Dendritic cell treated with granulocyte-macrophage colony-stimulating factor and Interleukin-4, amounts not matched to agents 40 ng/mL and 50 ng/mL, for 4 days (primary cell): ENCODE measurements around the gene TFDP2.
"Not testable (repeated sequence)": the region's sequence is repeated elsewhere in the genome, so short reads cannot be mapped to it uniquely, and the experiment has no call there.

Experiments
- H3K27ac Mint-ChIP-seq: one replicate; pipeline ENCODE4 v1.8.0; 2022; ENCODE audit warnings: mild to moderate bottlenecking, mixed read lengths
- H3K27me3 Mint-ChIP-seq: one replicate; pipeline ENCODE4 v1.8.0; 2022; ENCODE audit warnings: mild to moderate bottlenecking, mixed read lengths
- H3K36me3 Mint-ChIP-seq: one replicate; pipeline ENCODE4 v1.8.0; 2022; ENCODE audit warnings: low read depth, mixed read lengths
- H3K4me1 Mint-ChIP-seq: one replicate; pipeline ENCODE4 v1.8.0; 2022; ENCODE audit warnings: low read depth, mixed read lengths
- H3K4me3 Mint-ChIP-seq: one replicate; pipeline ENCODE4 v1.8.0; 2022; ENCODE audit warnings: mild to moderate bottlenecking, moderate library complexity, mixed read lengths
- H3K9me3 Mint-ChIP-seq: one replicate; pipeline ENCODE4 v1.8.0; 2022; ENCODE audit warnings: mixed read lengths
- intact Hi-C: fragments of 100-400 bp; cut with micrococcal nuclease; formaldehyde crosslinking; loops from one replicate; pipeline ENCODE4 v1.15.0; 2022

The TFDP2 gene

GRCh38 chr3:141941093-141941492, 208.3 kb downstream of the TFDP2 start:
- peaks cover 18% of the 10 kb centered on the region for H3K4me1 Mint-ChIP-seq
- intact Hi-C loops: no loop called here
- no peaks in the 10 kb centered on the region for H3K36me3 Mint-ChIP-seq
- H3K4me3 Mint-ChIP-seq: no peak overlapping the region
- H3K27ac Mint-ChIP-seq: no peak overlapping the region
- no peaks in the 10 kb centered on the region for H3K9me3 Mint-ChIP-seq
- no peaks in the 10 kb centered on the region for H3K27me3 Mint-ChIP-seq

DNA sequence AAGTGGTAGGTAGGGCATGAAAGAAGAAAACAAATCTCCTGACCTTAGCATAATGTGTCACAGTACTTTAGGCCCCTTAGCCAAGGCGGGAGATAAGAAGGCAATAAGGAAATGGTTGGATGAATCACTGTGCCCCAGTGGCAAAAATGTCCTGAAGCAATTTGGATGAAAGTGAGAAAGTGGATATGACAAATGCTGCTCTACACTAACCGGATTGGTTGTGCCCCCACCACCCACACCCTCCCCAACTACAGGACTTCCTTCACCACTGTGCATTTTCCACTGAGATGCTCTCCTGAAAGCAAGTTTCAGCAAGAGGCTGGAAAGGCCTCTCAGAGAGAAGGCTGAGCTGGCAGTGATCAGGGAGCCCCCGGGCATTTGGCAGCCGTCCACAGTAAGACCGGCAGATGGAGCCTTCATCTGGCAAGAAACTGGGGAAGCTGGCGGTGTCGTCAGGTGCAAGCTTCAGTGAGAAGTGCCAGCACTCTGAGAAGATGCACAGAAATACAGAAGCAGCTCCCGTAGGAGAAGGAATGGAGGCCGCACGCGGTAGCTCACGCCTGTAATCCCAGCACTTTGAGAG, 209.1 kb downstream of the TFDP2 start:
- Mint-ChIP-seq H3K27ac (no peak overlapping the region), H3K9me3 (no peaks in the 10 kb centered on the region), H3K36me3 (no peaks in the 10 kb centered on the region), H3K4me3 (no peak overlapping the region), H3K27me3 (no peaks in the 10 kb centered on the region), H3K4me1 (peaks cover 18% of the 10 kb centered on the region)
- intact Hi-C loops: no loop called here

DNA sequence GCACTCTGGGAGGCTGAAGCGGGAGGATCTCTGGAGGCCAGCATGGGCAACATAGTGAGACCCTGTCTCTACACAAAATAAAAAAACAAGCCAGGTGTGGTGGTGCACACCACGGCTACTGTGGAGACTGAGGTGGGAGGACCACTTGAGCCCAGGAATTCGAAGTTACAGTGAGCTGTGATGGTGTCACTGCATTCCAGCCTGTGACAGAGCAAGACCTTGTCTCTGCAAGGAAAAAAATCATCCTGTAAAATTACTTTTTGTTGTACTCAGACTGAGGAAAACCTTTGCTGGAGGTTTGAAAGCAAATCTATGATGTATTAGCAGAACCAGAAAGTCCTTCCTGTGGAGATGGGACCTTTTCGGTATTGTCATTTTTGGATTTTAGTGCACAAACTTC, 209.6 kb downstream of the TFDP2 start:
- peaks cover 18% of the 10 kb centered on the region for H3K4me1 Mint-ChIP-seq
- intact Hi-C loops: no loop called here
- H3K4me3 Mint-ChIP-seq: no peak overlapping the region
- no peaks in the 10 kb centered on the region for H3K9me3 Mint-ChIP-seq
- H3K27ac Mint-ChIP-seq: no peak overlapping the region
- H3K36me3 Mint-ChIP-seq: no peaks in the 10 kb centered on the region
- no peaks in the 10 kb centered on the region for H3K27me3 Mint-ChIP-seq

GRCh38 chr3:141938011-141938500, 211.3 kb downstream of the TFDP2 start:
- no peak overlapping the region for H3K27ac Mint-ChIP-seq
- H3K4me3 Mint-ChIP-seq: no peak overlapping the region
- intact Hi-C loops: no loop called here
- H3K27me3 Mint-ChIP-seq: no peaks in the 10 kb centered on the region
- no peaks in the 10 kb centered on the region for H3K9me3 Mint-ChIP-seq
- peaks cover 18% of the 10 kb centered on the region for H3K4me1 Mint-ChIP-seq
- H3K36me3 Mint-ChIP-seq: no peaks in the 10 kb centered on the region

DNA sequence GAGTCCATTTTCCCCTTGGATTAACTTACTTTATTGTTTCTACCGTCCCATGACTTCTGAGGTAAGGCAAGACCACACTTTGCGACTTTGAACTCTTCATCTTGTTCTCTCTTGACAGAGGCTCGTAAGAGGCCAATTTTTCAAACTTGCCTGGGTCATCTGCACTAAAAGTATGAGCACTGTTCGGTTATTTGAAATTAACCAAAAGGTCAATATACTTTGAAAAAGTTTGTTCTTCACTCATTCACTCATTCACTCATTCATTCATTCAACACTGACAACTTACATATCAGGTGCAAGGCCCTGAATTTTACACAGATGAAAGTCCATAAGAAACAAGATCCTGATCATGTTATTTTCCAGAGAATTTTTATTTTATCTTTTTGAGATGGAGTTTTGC, 215.0 kb downstream of the TFDP2 start:
- Mint-ChIP-seq H3K27ac (no peak overlapping the region), H3K9me3 (no peaks in the 10 kb centered on the region), H3K36me3 (no peaks in the 10 kb centered on the region), H3K4me3 (no peak overlapping the region), H3K4me1 (peaks cover 3% of the 10 kb centered on the region), H3K27me3 (no peaks in the 10 kb centered on the region)
- intact Hi-C loops: no loop called here

DNA sequence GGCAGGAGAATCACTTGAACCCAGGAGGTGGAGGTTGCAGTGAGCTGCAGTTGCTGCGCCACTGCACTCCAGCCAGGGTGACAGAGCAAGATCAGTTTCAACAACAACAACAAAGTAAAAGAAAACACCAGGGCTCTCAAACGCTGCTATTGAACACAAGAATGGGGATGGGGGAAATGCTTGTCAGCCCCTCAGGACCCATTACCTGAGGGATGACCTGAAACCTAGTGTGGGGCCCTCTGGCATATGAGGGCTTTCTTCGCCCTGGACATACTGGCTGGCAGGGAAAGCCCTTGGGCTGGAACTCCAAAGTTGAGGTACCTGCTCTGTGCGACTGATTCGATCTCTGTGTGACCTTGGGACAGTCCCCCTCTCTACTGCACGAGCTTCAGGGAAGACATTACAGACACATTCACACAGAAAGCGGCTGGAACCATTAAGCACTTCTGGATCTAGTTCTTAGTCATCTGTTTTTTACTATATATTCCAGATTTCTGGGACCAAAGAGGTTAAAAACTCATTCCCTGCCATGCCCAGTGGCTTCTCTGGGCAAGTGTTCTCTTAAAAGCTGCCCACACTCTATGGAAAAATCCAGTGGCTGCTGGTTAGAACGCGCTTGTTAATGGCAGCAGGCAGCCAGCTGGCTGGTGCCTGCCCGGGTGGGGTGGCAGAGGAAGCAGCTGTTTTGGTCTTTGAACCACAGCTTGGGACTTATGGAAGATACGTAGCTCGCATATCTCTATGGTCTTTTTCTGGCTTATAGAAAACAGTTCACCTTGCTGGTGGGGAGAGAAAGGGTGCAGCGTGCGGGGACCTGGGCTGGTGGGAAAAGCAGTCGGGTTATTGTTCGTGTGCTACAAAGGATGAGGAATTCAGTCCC, 215.7 kb downstream of the TFDP2 start:
- Mint-ChIP-seq H3K27ac (no peak overlapping the region), H3K9me3 (no peaks in the 10 kb centered on the region), H3K36me3 (peaks cover 2% of the 10 kb centered on the region), H3K4me3 (no peak overlapping the region), H3K4me1 (peaks cover 10% of the 10 kb centered on the region), H3K27me3 (no peaks in the 10 kb centered on the region)
- intact Hi-C loops: no loop called here

DNA sequence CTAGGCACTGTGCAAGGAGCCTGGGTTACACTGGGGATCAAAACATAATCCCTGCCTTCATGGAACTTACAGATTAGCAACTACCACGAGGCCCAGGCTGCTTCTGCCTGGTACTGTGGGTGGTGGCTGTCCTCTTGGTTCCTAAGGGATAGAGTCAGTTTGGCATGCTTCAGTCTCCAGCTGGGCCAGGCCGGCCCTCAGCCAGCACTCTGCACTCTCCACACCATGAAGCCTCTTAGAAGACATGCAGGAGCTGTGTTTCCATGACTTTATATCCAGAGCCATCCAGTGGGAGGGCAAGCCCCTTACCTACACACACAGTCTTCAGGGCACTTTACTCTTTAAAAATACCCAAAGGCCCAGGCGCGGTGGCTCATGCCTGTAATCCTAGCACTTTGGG, 218.5 kb downstream of the TFDP2 start:
- H3K9me3 Mint-ChIP-seq: no peaks in the 10 kb centered on the region
- H3K27ac Mint-ChIP-seq: no peak overlapping the region
- H3K4me1 Mint-ChIP-seq: peaks cover 14% of the 10 kb centered on the region
- no peak overlapping the region for H3K4me3 Mint-ChIP-seq
- H3K27me3 Mint-ChIP-seq: no peaks in the 10 kb centered on the region
- H3K36me3 Mint-ChIP-seq: peaks cover 30% of the 10 kb centered on the region
- intact Hi-C loops: no loop called here

DNA sequence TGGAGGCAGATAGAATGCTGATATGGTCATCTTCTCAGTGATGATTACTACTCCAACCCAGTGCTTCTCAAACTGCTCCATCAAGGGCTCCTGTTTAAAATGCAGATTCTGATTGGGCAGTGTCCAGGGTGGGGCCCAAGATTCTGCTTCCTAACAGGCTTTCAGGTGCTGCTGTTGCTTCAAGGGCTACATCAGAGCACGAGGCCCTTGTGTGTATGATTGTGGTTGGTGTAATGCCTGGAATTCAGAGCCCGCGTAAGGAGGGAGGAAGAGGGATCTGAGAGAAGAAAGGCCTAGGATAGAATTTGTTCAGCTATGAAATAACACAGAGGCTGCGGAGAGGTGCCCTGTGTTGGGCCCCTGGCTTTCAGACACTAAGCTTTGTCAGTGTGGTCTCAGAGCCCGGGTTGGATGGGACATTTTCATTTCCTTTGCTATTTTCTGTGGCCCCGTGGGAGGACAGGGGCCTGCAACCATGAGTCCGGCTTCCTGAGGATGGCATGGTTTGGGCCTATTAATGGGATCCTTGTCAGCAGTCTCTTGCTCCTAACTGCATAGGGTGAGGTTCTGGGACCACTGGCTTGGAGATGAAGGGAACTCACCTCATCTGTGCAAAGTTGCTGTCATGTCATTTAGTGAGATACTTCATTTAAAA, 219.9 kb downstream of the TFDP2 start:
- peaks cover 44% of the 10 kb centered on the region for H3K36me3 Mint-ChIP-seq
- no peak overlapping the region for H3K4me3 Mint-ChIP-seq
- H3K27ac Mint-ChIP-seq: no peak overlapping the region
- no peaks in the 10 kb centered on the region for H3K27me3 Mint-ChIP-seq
- H3K4me1 Mint-ChIP-seq: peaks cover 14% of the 10 kb centered on the region
- intact Hi-C loops: no loop called here
- H3K9me3 Mint-ChIP-seq: no peaks in the 10 kb centered on the region

- H3K27ac Mint-ChIP-seq: no peak overlapping the region
- H3K9me3 Mint-ChIP-seq: no peaks in the 10 kb centered on the region
- H3K4me1 Mint-ChIP-seq: peaks cover 14% of the 10 kb centered on the region
- H3K4me3 Mint-ChIP-seq: no peak overlapping the region
- intact Hi-C loops: no loop called here
- H3K27me3 Mint-ChIP-seq: no peaks in the 10 kb centered on the region
- peaks cover 51% of the 10 kb centered on the region for H3K36me3 Mint-ChIP-seq
Observed at GRCh38 chr3:141928631-141929270, 220.6 kb downstream of the TFDP2 start.

DNA sequence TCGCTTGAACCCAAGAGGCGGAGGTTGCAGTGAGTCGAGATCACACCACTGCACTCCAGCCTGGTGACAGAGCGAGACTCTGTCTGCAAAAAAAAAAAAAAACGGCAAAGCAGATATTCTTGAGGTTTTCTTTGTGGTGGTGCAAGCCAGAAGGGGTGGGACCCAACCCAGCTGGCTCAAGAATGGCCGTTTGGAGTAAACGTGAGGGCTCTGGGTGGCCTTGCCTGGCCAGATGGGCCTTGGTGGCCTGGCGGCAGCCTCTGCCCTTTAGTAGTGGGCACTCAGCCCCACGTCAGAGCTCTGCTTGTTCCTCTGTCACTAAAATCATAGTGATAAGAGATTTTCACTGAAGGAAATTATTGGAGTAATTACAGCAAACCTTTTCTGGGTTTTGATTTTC, 222.4 kb downstream of the TFDP2 start:
- Mint-ChIP-seq H3K27me3 (no peaks in the 10 kb centered on the region), H3K9me3 (no peaks in the 10 kb centered on the region), H3K4me3 (no peak overlapping the region), H3K36me3 (peaks cover 69% of the 10 kb centered on the region), H3K27ac (no peak overlapping the region), H3K4me1 (peaks cover 14% of the 10 kb centered on the region)
- intact Hi-C loops: no loop called here

DNA sequence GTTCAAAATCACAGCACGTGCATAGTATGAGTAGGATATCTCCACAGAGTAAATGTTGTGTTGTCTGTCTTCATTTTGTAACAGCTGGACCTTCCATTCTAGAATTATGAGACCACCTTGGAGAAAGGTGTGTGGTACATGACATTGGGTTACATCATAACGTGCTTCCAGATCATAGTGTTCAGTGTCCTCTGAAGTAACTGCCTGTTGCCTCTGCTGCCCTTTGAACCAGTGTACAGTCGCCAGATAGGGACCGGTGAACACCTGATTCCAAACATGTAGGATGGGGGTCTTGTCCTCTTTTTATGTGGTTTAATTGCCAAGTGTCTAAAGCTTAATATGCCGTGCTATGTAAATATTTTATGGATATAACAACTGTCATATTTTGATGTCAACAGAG, 223.7 kb downstream of the TFDP2 start:
- H3K9me3 Mint-ChIP-seq, intact Hi-C loops, H3K27ac Mint-ChIP-seq, H3K27me3 Mint-ChIP-seq, H3K4me3 Mint-ChIP-seq: not testable (repeated sequence)
- peaks cover 81% of the 10 kb centered on the region for H3K36me3 Mint-ChIP-seq
- H3K4me1 Mint-ChIP-seq: peaks cover 14% of the 10 kb centered on the region

- H3K4me3 Mint-ChIP-seq: no peak overlapping the region
- no peaks in the 10 kb centered on the region for H3K4me1 Mint-ChIP-seq
- H3K36me3 Mint-ChIP-seq: peaks cover 99% of the 10 kb centered on the region
- no peaks in the 10 kb centered on the region for H3K27me3 Mint-ChIP-seq
- no peak overlapping the region for H3K27ac Mint-ChIP-seq
- intact Hi-C loops: no loop called here
- no peaks in the 10 kb centered on the region for H3K9me3 Mint-ChIP-seq
Observed at GRCh38 chr3:141921316-141921715, 228.0 kb downstream of the TFDP2 start.

DNA sequence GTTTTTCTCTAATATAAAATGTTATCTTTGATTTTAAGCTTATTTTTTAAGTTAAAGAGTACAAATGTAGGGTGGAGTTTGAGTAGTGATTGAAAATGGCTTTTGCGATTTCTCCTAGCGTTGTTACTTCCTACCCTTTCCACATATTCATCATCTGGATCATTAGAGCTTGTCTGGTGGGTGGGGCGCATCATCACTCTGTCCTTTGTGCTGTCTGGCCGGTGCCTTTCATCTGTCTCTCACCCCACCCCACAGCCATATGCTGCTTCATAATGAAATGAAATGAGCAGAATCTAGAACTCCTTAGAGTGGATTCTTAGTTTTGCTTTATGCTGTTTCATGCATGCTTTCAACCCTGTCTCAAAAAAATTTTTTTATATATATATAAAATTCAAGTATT, 228.6 kb downstream of the TFDP2 start:
- Mint-ChIP-seq H3K27ac (no peak overlapping the region), H3K4me3 (no peak overlapping the region)

GRCh38 chr3:141915766-141916165, 233.6 kb downstream of the TFDP2 start:
- H3K4me1 Mint-ChIP-seq: no peaks in the 10 kb centered on the region
- no peak overlapping the region for H3K27ac Mint-ChIP-seq
- no peaks in the 10 kb centered on the region for H3K27me3 Mint-ChIP-seq
- H3K9me3 Mint-ChIP-seq: peaks cover 8% of the 10 kb centered on the region
- no peak overlapping the region for H3K4me3 Mint-ChIP-seq
- H3K36me3 Mint-ChIP-seq: peaks cover 90% of the 10 kb centered on the region
- intact Hi-C loops: no loop called here

More for the DNA sequence above, 228.6 kb downstream of the TFDP2 start:
- Mint-ChIP-seq H3K36me3 (peaks cover 99% of the 10 kb centered on the region), H3K4me1 (no peaks in the 10 kb centered on the region), H3K9me3 (no peaks in the 10 kb centered on the region), H3K27me3 (no peaks in the 10 kb centered on the region)
- intact Hi-C loops: no loop called here
